GM19468 (cell line): ENCODE measurements around the gene CPAMD8.

Experiments used
- ATAC-seq: cut with Tn5 transposase; IDR thresholded peaks from one replicate; pipeline ENCODE4 v1.9.1; 2021; ENCODE audit warnings: mild to moderate bottlenecking, moderate library complexity, moderate number of reproducible peaks; ENCODE audit not compliant: unreplicated experiment; ENCODE audit errors: extremely low read depth

CPAMD8 gene

DNA sequence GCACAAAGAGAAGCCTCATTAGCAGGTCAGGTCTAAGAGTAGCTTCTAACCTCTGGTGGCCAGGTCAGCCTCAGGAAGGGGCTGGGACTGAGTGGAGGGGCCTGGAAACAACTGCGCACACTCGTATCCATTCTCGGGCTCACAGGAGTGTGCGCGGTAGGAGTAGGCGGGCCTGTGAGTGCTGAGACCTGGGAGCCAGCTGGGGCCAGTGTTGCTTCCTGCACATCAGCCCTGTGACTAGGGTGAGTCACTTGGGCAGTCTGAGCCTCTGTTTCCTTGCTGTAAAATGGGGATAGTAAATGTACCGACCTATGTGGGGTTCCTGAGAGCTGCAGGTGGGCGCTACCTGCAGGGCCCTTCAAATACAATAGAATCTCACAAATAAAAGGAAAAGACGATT, 170.5 kb downstream of the CPAMD8 start:
- no peak for ATAC-seq

DNA sequence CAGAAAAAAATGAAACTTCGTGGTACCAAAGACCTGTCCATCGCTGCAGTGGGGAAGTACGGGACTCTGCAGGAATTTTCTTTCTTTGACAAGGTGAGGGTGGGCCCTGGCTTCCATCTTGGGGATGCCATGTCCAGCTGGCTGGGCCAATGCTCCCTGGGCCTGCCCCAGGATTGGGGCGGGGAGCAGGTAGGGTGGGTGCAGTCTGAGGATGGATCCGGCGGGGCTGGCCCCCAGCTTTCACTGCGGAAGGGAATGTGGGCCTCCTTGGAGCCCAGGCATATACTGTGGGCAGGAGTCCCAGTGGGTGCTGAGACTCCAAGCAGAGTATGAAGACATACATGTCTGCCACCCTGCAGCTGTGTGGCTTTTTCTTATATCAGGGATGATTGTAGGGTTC, 173.5 kb downstream of the CPAMD8 start:
- ATAC-seq = no peak

DNA sequence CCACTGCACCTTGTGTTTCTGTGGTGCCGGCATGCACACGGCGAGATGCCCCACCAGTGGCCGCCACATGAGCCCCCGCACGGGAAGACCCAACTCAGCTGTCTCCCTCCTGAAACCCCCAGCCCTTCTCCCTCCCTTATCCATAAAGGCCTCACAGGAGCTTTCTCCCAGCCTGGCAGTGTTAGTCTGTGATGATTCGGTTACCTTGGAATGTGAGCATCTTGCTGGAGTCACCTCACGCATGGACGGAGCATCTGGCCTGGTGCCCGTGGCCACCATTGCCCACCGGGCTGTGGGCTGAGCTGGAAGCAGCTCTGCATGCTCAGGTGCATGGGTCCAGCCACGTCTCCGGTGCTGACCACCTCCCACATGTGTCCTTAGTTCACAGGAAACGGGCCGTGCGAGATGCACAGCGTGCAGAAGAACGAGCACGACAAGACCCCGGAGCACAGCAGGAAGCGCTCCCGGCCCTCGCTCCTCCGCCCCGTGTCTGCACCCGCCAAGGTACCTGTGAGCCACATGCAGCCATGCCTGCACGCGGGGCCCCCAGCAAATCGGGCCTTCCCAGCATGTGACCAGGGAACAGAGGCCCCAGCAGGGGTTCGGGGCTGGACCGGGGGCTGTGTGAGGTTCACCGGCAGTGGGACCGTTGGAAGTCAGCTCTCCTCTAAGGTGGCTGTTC, 175.4 kb downstream of the CPAMD8 start:
- ATAC-seq = no peak

DNA sequence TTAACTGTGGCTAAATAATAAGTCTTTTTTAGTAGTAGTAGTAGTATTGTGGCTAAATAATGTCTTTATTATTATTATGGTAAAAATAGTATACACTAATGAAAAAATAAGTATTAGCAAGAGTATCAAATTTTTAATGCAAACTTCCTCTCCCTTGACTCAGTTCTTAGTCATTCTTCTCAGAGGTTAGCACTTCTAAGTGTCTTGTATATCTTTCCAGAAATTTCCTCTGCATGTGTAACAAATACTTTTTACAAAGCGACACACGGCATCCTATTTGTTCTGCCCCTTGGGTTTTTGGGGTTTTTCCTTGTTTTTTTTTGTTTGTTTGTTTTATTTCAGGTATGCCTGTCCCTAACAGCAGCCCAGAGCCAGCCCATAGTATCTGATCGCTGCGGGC, 176.5 kb downstream of the CPAMD8 start:
- no peak for ATAC-seq

DNA sequence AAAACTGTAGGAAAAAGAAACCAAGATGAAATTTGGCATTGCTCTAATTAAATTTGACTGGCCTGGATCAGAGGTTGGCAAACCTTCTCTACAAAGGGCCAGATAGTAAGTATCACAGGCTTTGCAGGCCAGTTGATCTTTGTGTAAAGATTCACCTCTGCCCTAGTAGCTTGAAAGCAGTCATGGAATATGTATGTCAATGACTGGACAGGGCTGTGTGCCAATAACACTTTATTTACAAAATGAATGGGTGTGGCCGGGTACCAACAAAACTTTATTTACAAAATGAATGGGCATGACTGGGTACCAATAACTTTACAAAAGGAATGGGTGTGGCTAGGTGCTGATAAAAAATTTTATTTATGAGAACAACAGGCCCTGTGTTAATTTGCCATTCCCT, 177.4 kb downstream of the CPAMD8 start:
- no peak for ATAC-seq

DNA sequence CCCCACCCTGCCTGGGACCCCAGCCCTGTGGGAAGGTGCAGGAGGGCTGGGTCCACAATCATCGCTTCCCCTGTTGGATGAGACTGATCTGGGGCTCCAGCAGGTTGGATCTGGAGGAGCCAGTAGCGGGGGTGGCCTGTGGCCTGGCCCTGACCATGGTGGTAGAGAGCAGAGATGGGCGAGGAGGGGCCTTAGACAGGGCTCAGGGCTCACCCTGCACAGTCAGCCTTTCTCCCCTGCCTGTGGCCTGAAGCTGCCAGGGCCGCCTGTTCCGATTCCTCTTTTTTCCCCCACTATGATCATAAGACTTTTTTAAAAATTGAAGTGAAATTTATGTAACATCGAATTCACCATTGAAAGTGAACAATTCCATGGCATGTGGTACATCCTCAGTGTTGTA, 179.2 kb downstream of the CPAMD8 start:
- ATAC-seq = no peak

DNA sequence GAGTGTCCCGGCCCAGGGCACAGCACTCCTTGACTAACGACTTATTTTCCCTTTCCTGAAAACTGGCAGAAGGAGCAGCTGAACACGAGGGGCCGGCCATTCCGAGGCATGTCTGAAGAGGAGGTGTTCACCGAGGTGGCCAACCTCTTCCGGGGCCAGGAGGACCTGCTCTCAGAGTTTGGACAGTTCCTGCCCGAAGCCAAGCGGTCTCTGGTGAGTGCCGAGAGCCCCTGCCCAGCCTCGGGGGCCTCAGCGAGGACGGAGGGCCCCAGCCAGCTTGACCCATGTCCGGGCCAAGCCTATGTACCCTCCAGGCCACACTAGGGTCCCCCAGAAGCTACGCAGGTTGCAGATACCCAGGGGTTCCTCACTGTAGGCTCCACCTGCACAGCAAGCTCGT, 179.7 kb downstream of the CPAMD8 start:
- ATAC-seq = no peak
